SK-N-SH treated with all-trans-retinoic acid at 6 μM for 48 hours (cell line): ENCODE data around the gene AGBL1.

Source experiments
- ATAC-seq: fragments of 200-7000 bp; cut with Tn5 transposase; 3 replicates; pipeline ENCODE4 v1.9.1; 2020; ENCODE audit warnings: mild to moderate bottlenecking, moderate library complexity
- ARNTL ChIP-seq: fragments of 450-650 bp; formaldehyde crosslinking; IDR thresholded peaks from 2 replicates; pipeline ENCODE4 v1.5.0; 2020; ENCODE audit warnings: low read depth, mild to moderate bottlenecking, moderate library complexity, borderline replicate concordance
- BACH2 ChIP-seq: fragments of 250-450 bp; sonication (Bioruptor Pico); IDR thresholded peaks from 2 replicates; pipeline ENCODE4 v1.9.0; 2021; ENCODE audit warnings: mild to moderate bottlenecking, borderline replicate concordance
- CREB5 ChIP-seq: fragments of 250-450 bp; sonication (Bioruptor Pico); IDR thresholded peaks from 2 replicates; pipeline ENCODE4 v1.5.1; 2020; ENCODE audit warnings: low read depth, mild to moderate bottlenecking, moderate library complexity
- CSDC2 ChIP-seq: fragments of 250-450 bp; sonication (Bioruptor Pico); IDR thresholded peaks from 2 replicates; pipeline ENCODE4 v1.5.0; 2020; ENCODE audit warnings: mild to moderate bottlenecking, moderate library complexity
- CSRNP3 ChIP-seq: fragments of 250-450 bp; sonication (Bioruptor Pico); IDR thresholded peaks from 2 replicates; pipeline ENCODE4 v1.5.1; 2021; ENCODE audit warnings: mild to moderate bottlenecking, moderate library complexity
- ESRRG ChIP-seq: fragments of 250-450 bp; sonication (Bioruptor Pico); IDR thresholded peaks from 2 replicates; pipeline ENCODE4 v1.6.1; 2021; ENCODE audit warnings: mild to moderate bottlenecking
- GLIS3 ChIP-seq: fragments of 250-450 bp; sonication (Bioruptor Pico); IDR thresholded peaks from 2 replicates; pipeline ENCODE4 v1.5.0; 2020; ENCODE audit warnings: mild to moderate bottlenecking, moderate library complexity
- ISL1 ChIP-seq: fragments of 250-450 bp; sonication (Bioruptor Pico); IDR thresholded peaks from 2 replicates; pipeline ENCODE4 v2.1.2; 2022; ENCODE audit warnings: mild to moderate bottlenecking, moderate library complexity
- OSR1 ChIP-seq: fragments of 250-450 bp; sonication (Bioruptor Pico); IDR thresholded peaks from 2 replicates; pipeline ENCODE4 v1.8.0; 2022; ENCODE audit warnings: moderate library complexity, mild to moderate bottlenecking, inconsistent platforms
- PATZ1 ChIP-seq: fragments of 250-450 bp; sonication (Bioruptor Pico); IDR thresholded peaks from 2 replicates; pipeline ENCODE4 v1.8.0; 2020; ENCODE audit warnings: mild to moderate bottlenecking, moderate library complexity, borderline replicate concordance
- PPARA ChIP-seq: fragments of 250-450 bp; sonication (Bioruptor Pico); IDR thresholded peaks from 2 replicates; pipeline ENCODE4 v1.5.0; 2020; ENCODE audit warnings: mild to moderate bottlenecking, borderline replicate concordance
- RARB ChIP-seq: fragments of 250-450 bp; sonication (Bioruptor Pico); IDR thresholded peaks from 2 replicates; pipeline ENCODE4 v1.8.0; 2021; ENCODE audit warnings: mild to moderate bottlenecking, moderate library complexity
- SNAI2 ChIP-seq: fragments of 250-450 bp; sonication (Bioruptor Pico); IDR thresholded peaks from 2 replicates; pipeline ENCODE4 v1.5.0; 2020; ENCODE audit warnings: mild to moderate bottlenecking, moderate library complexity
- TCF4 ChIP-seq: fragments of 250-450 bp; sonication (Bioruptor Pico); IDR thresholded peaks from 2 replicates; pipeline ENCODE4 v1.8.0; 2021; ENCODE audit warnings: mild to moderate bottlenecking, moderate library complexity, borderline replicate concordance
- TOX ChIP-seq: fragments of 250-450 bp; sonication (Bioruptor Pico); IDR thresholded peaks from 2 replicates; pipeline ENCODE4 v1.8.0; 2021; ENCODE audit warnings: mild to moderate bottlenecking, moderate library complexity, borderline replicate concordance
- ZC3H10 ChIP-seq: fragments of 250-450 bp; sonication (Bioruptor Pico); IDR thresholded peaks from 2 replicates; pipeline ENCODE4 v1.5.1; 2021; ENCODE audit warnings: mild to moderate bottlenecking, moderate library complexity
- ZFP3 ChIP-seq: fragments of 250-450 bp; sonication (Bioruptor Pico); IDR thresholded peaks from 2 replicates; pipeline ENCODE4 v1.5.0; 2020; ENCODE audit warnings: mild to moderate bottlenecking, moderate library complexity
- ZFP30 ChIP-seq: fragments of 450-650 bp; formaldehyde crosslinking; IDR thresholded peaks from 2 replicates; pipeline ENCODE4 v1.5.0; 2022; ENCODE audit warnings: mild to moderate bottlenecking, moderate library complexity
- ZNF565 ChIP-seq: fragments of 450-650 bp; formaldehyde crosslinking; conservative IDR thresholded peaks from 2 replicates; pipeline ENCODE4 v1.5.0; 2020; ENCODE audit warnings: low read depth, mild to moderate bottlenecking, moderate library complexity
- ZNF70 ChIP-seq: fragments of 450-650 bp; formaldehyde crosslinking; IDR thresholded peaks from 2 replicates; pipeline ENCODE4 v1.5.0; 2020; ENCODE audit warnings: mild to moderate bottlenecking, moderate library complexity
- ZNF8 ChIP-seq: fragments of 450-650 bp; formaldehyde crosslinking; IDR thresholded peaks from 2 replicates; pipeline ENCODE4 v1.5.0; 2020; ENCODE audit warnings: mild to moderate bottlenecking, moderate library complexity
- TF ChIP-seq, protein P1 (sequence below): fragments of 250-450 bp; sonication (Bioruptor Pico); IDR thresholded peaks from 2 replicates; pipeline ENCODE4 v1.5.0; 2020; ENCODE audit warnings: mild to moderate bottlenecking, moderate library complexity
- TF ChIP-seq, protein P2 (sequence below): fragments of 250-450 bp; sonication (Bioruptor Pico); IDR thresholded peaks from 2 replicates; pipeline ENCODE4 v1.8.0; 2021; ENCODE audit warnings: low read depth, mild to moderate bottlenecking, moderate library complexity, borderline replicate concordance

Gene AGBL1

GRCh38 chr15:86863226-86863915, 783.7 kb downstream of the AGBL1 start:
- ATAC-seq: peak; percentile 75

GRCh38 chr15:86865920-86866319, 786.2 kb downstream of the AGBL1 start:
- peak; percentile 27; the same call in 2 of the 3 replicates for ATAC-seq
- TF ChIP-seq ZNF70 (CRISPR knock-in tag): no peak
- TF ChIP-seq RARB: no peak
- no peak; the same call in 1 of the 2 replicates for TF ChIP-seq GLIS3 (CRISPR knock-in tag)
- no peak for TF ChIP-seq ZNF565 (CRISPR knock-in tag)
- TF ChIP-seq, protein P1, sequence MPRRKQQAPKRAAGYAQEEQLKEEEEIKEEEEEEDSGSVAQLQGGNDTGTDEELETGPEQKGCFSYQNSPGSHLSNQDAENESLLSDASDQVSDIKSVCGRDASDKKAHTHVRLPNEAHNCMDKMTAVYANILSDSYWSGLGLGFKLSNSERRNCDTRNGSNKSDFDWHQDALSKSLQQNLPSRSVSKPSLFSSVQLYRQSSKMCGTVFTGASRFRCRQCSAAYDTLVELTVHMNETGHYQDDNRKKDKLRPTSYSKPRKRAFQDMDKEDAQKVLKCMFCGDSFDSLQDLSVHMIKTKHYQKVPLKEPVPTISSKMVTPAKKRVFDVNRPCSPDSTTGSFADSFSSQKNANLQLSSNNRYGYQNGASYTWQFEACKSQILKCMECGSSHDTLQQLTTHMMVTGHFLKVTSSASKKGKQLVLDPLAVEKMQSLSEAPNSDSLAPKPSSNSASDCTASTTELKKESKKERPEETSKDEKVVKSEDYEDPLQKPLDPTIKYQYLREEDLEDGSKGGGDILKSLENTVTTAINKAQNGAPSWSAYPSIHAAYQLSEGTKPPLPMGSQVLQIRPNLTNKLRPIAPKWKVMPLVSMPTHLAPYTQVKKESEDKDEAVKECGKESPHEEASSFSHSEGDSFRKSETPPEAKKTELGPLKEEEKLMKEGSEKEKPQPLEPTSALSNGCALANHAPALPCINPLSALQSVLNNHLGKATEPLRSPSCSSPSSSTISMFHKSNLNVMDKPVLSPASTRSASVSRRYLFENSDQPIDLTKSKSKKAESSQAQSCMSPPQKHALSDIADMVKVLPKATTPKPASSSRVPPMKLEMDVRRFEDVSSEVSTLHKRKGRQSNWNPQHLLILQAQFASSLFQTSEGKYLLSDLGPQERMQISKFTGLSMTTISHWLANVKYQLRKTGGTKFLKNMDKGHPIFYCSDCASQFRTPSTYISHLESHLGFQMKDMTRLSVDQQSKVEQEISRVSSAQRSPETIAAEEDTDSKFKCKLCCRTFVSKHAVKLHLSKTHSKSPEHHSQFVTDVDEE (CRISPR knock-in tag): no peak
- 0 out of 2 replicates have a peak, but pooled peaks have one; percentile 12 for TF ChIP-seq ZFP3
- TF ChIP-seq ISL1 (CRISPR knock-in tag): peak; percentile 87
- TF ChIP-seq ZNF8: no peak
- no peak for TF ChIP-seq CREB5
- no peak for TF ChIP-seq PPARA
- TF ChIP-seq TCF4 (CRISPR knock-in tag): no peak; the same call in 1 of the 2 replicates
- TF ChIP-seq ZFP30 (CRISPR knock-in tag): no peak
- TF ChIP-seq SNAI2 (CRISPR knock-in tag): 0 out of 2 replicates have a peak, but pooled peaks have one; percentile 14
- TF ChIP-seq ARNTL (CRISPR knock-in tag): no peak
- TF ChIP-seq OSR1 (CRISPR knock-in tag): no peak
- TF ChIP-seq, protein P2, sequence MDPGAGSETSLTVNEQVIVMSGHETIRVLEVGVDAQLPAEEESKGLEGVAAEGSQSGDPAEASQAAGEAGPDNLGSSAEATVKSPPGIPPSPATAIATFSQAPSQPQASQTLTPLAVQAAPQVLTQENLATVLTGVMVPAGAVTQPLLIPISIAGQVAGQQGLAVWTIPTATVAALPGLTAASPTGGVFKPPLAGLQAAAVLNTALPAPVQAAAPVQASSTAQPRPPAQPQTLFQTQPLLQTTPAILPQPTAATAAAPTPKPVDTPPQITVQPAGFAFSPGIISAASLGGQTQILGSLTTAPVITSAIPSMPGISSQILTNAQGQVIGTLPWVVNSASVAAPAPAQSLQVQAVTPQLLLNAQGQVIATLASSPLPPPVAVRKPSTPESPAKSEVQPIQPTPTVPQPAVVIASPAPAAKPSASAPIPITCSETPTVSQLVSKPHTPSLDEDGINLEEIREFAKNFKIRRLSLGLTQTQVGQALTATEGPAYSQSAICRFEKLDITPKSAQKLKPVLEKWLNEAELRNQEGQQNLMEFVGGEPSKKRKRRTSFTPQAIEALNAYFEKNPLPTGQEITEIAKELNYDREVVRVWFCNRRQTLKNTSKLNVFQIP (CRISPR knock-in tag): no peak
- TF ChIP-seq TOX (CRISPR knock-in tag): no peak
- TF ChIP-seq CSDC2 (CRISPR knock-in tag): no peak
- TF ChIP-seq ESRRG (CRISPR knock-in tag): no peak
- peak; percentile 20; the same call in 1 of the 2 replicates for TF ChIP-seq PATZ1 (CRISPR knock-in tag)
- TF ChIP-seq ZC3H10 (CRISPR knock-in tag): no peak

More at GRCh38 chr15:86863226-86863915, 783.7 kb downstream of the AGBL1 start:
- TF ChIP-seq ESRRG (CRISPR knock-in tag) (no peak), SNAI2 (CRISPR knock-in tag) (no peak), GLIS3 (CRISPR knock-in tag) (no peak), RARB (no peak), PATZ1 (CRISPR knock-in tag) (no peak), ZFP3 (no peak), BACH2 (CRISPR knock-in tag) (no peak), ZC3H10 (CRISPR knock-in tag) (no peak), CSRNP3 (CRISPR knock-in tag) (no peak)
- TF ChIP-seq, all 23 proteins: peak for 0
